ENCODE data around the gene ELP4. TPM values are rescaled to one million over a fixed set of nuclear protein-coding genes. Genes with fewer than 3 reads are reported as not detected.
A peak's percentile ranks its signal among the peaks of the same experiment; 100 is the strongest.

The ELP4 gene
- 10 to 100 TPM; 14.0 to 15.6 TPM for total RNA-seq

- Histone ChIP-seq H3K4me3 (peak within 1 kb of the TSS; percentile 83 to 91), H3K4me1 (peaks cover 0 to 21% of the 10 kb centered on the region in 2 donors), H3K27ac (peak within 1 kb of the TSS; percentile 74 to 84), H3K36me3 (no peaks in the 10 kb centered on the region), H3K27me3 (no peaks in the 10 kb centered on the region), H3K9me3 (no peaks in the 10 kb centered on the region)
- peak in 1 of 2 donors; percentile 14 for TF ChIP-seq CTCF (IDR thresholded peaks at IDR 0.05)
- DNase-seq (ENCODE audit: low spot score), result peak; percentile 99
These were observed at the start of gene ELP4, which contains the start of gene IMMP1L for GRCh38 chr11:31509429-31510345. TSS of gene ELP4 (plus strand) at chr11:31509767. CDS start at chr11:31509785, 18 bp downstream. TSS of gene IMMP1L (minus strand) at chr11:31509622. CDS start at chr11:31463276, 46,346 bp downstream.

- Histone ChIP-seq H3K27ac (no peak overlapping the region), H3K9me3 (peaks cover 0 to 21% of the 10 kb centered on the region in 2 donors), H3K4me3 (no peak overlapping the region), H3K36me3 (no peaks in the 10 kb centered on the region), H3K4me1 (no peaks in the 10 kb centered on the region), H3K27me3 (no peaks in the 10 kb centered on the region)
- DNase-seq (ENCODE audit: low spot score), result no peak
- no peak for TF ChIP-seq CTCF (IDR thresholded peaks at IDR 0.05)
These were observed 45.1 kb upstream of the ELP4 start for GRCh38 chr11:31464436-31464835.

GRCh38 chr11:31474083-31474482, 35.5 kb upstream of the ELP4 start:
- Histone ChIP-seq H3K27ac (no peak overlapping the region), H3K27me3 (no peaks in the 10 kb centered on the region), H3K4me3 (no peak overlapping the region), H3K4me1 (no peaks in the 10 kb centered on the region), H3K36me3 (no peaks in the 10 kb centered on the region), H3K9me3 (no peaks in the 10 kb centered on the region)
- TF ChIP-seq CTCF (IDR thresholded peaks at IDR 0.05), result no peak
- no peak for DNase-seq (ENCODE audit: low spot score)

GRCh38 chr11:31477528-31478222, 31.9 kb upstream of the ELP4 start:
- no peak for TF ChIP-seq CTCF (IDR thresholded peaks at IDR 0.05)
- H3K27ac ChIP-seq, result no peak overlapping the region
- no peaks in the 10 kb centered on the region for H3K27me3 ChIP-seq
- H3K4me1 ChIP-seq, result no peaks in the 10 kb centered on the region
- no peak overlapping the region for H3K4me3 ChIP-seq
- no peaks in the 10 kb centered on the region for H3K36me3 ChIP-seq
- H3K9me3 ChIP-seq, result no peaks in the 10 kb centered on the region
- no peak for DNase-seq (ENCODE audit: low spot score)

GRCh38 chr11:31478223-31478590, 31.4 kb upstream of the ELP4 start:
- Histone ChIP-seq H3K9me3 (no peaks in the 10 kb centered on the region), H3K27ac (no peak overlapping the region), H3K27me3 (no peaks in the 10 kb centered on the region), H3K4me3 (no peak overlapping the region), H3K4me1 (no peaks in the 10 kb centered on the region), H3K36me3 (no peaks in the 10 kb centered on the region)
- no peak for DNase-seq (ENCODE audit: low spot score)
- TF ChIP-seq CTCF (IDR thresholded peaks at IDR 0.05), result no peak

Data from right atrium auricular region (tissue), 2 donors.